Neural cell (in vitro differentiated cells): ENCODE results near the gene RNF4. TPM values are rescaled to one million over a fixed set of nuclear protein-coding genes. Genes with fewer than 3 reads are reported as not detected.

Source experiments
- H2AFZ ChIP-seq: fragments of 200-600, 300-800 bp; sonication (generic), shearing (Covaris generic); 2 replicates; pipeline ENCODE4 v1.6.0; 2014; ENCODE audit warnings: low read depth, mild to moderate bottlenecking, antibody characterized with exemption, low read length, moderate library complexity
- H3F3A ChIP-seq: fragments of 200-600 bp; shearing (Covaris generic); 2 replicates; pipeline ENCODE4 v1.6.1; 2016; ENCODE audit warnings: mild to moderate bottlenecking, moderate library complexity, mixed read lengths, antibody characterized with exemption, low read length; ENCODE audit not compliant: insufficient read depth, poor library complexity, severe bottlenecking
- H3K27ac ChIP-seq: fragments of 200-600, 300-800 bp; sonication (generic), shearing (Covaris generic); 2 replicates; pipeline ENCODE4 v1.5.1; 2014; ENCODE audit warnings: mild to moderate bottlenecking, low read length, moderate library complexity
- H3K27me3 ChIP-seq: fragments of 300-800, 200-600 bp; sonication (generic), shearing (Covaris generic); 2 replicates; pipeline ENCODE4 v1.6.0; 2014; ENCODE audit warnings: mild to moderate bottlenecking, low read depth, low read length, moderate library complexity; ENCODE audit not compliant: insufficient read depth
- H3K36me3 ChIP-seq: fragments of 300-800, 200-600 bp; sonication (generic), shearing (Covaris generic); 2 replicates; pipeline ENCODE4 v1.5.1; 2014; ENCODE audit warnings: mild to moderate bottlenecking, antibody characterized with exemption, low read length, moderate library complexity; ENCODE audit not compliant: insufficient read depth
- H3K4me2 ChIP-seq: fragments of 300-800, 200-600 bp; sonication (generic), shearing (Covaris generic); 2 replicates; pipeline ENCODE4 v1.6.0; 2014; ENCODE audit warnings: mild to moderate bottlenecking, low read length
- H3K4me3 ChIP-seq: fragments of 300-800, 200-600 bp; sonication (generic), shearing (Covaris generic); 2 replicates; pipeline ENCODE4 v1.5.1; 2014; ENCODE audit warnings: mild to moderate bottlenecking, low read length, moderate library complexity
- H3K79me2 ChIP-seq: fragments of 200-600 bp; shearing (Covaris generic); replicated peaks from 2 replicates; pipeline ENCODE4 v1.6.0; 2014; ENCODE audit warnings: mild to moderate bottlenecking, low read length, moderate library complexity; ENCODE audit not compliant: insufficient read depth
- H3K9ac ChIP-seq: fragments of 300-800, 200-600 bp; sonication (generic), shearing (Covaris generic); 2 replicates; pipeline ENCODE4 v1.6.1; 2016; ENCODE audit warnings: mild to moderate bottlenecking, low read length, mixed read lengths
- H3K9me2 ChIP-seq: fragments of 200-600 bp; shearing (Covaris generic); 2 replicates; pipeline ENCODE4 v1.6.1; 2016; ENCODE audit warnings: mild to moderate bottlenecking, low read length, mixed read lengths; ENCODE audit not compliant: insufficient read depth
- H3K9me3 ChIP-seq: fragments of 200-600, 300-800 bp; sonication (generic), shearing (Covaris generic); 2 replicates; pipeline ENCODE4 v1.6.1; 2016; ENCODE audit warnings: mild to moderate bottlenecking, mixed run types, low read length, moderate library complexity, mixed read lengths
- H4K20me1 ChIP-seq: fragments of 200-600 bp; shearing (Covaris generic); 2 replicates; pipeline ENCODE4 v1.6.1; 2016; ENCODE audit warnings: mild to moderate bottlenecking, mixed run types; ENCODE audit not compliant: insufficient read depth
- CTCF ChIP-seq: fragments of 450-650 bp; IDR thresholded peaks from 2 replicates; pipeline ENCODE4 v1.5.1; 2014; ENCODE audit warnings: antibody characterized with exemption, mild to moderate bottlenecking, moderate library complexity; ENCODE audit not compliant: poor library complexity, severe bottlenecking
- EP300 ChIP-seq: fragments of 450-650 bp; conservative IDR thresholded peaks from 2 replicates; pipeline ENCODE4 v1.6.1; 2014; ENCODE audit warnings: antibody characterized with exemption, mild to moderate bottlenecking, moderate library complexity; ENCODE audit not compliant: poor library complexity, severe bottlenecking
- EZH2 ChIP-seq: fragments of 200-600, 300-800 bp; shearing (Covaris generic), sonication (generic); IDR thresholded peaks from 2 replicates; pipeline ENCODE4 v1.6.1; 2014; ENCODE audit warnings: antibody characterized with exemption, low read length, borderline replicate concordance, mild to moderate bottlenecking; ENCODE audit not compliant: insufficient read depth, poor library complexity, severe bottlenecking
- MXI1 ChIP-seq: fragments of 450-650 bp; conservative IDR thresholded peaks from 2 replicates; pipeline ENCODE4 v1.6.1; 2014; ENCODE audit warnings: antibody characterized with exemption, mild to moderate bottlenecking; ENCODE audit not compliant: poor library complexity, severe bottlenecking
- POLR2AphosphoS5 ChIP-seq: IDR thresholded peaks from 2 replicates; pipeline ENCODE4 v1.6.1; 2012
- RAD21 ChIP-seq: fragments of 450-650 bp; conservative IDR thresholded peaks from 2 replicates; pipeline ENCODE4 v1.6.1; 2014; ENCODE audit warnings: antibody characterized with exemption, mild to moderate bottlenecking, moderate library complexity
- REST ChIP-seq: IDR thresholded peaks from 2 replicates; pipeline ENCODE4 v1.6.1; 2012; ENCODE audit warnings: borderline replicate concordance
- SMC3 ChIP-seq: fragments of 450-650 bp; conservative IDR thresholded peaks from 2 replicates; pipeline ENCODE4 v1.6.1; 2014; ENCODE audit warnings: antibody characterized with exemption, mild to moderate bottlenecking, moderate library complexity; ENCODE audit not compliant: poor library complexity
- TAF1 ChIP-seq: IDR thresholded peaks from 2 replicates; pipeline ENCODE4 v1.6.1; 2012; ENCODE audit warnings: low read depth
- polyA plus RNA-seq: library from polyadenylated mRNA; depleted of rRNA; stranded (reverse); fragments of >200 nt; gene quantifications from 2 replicates; pipeline ENCODE4 v1.2.3, GENCODE V29; 2014

The RNF4 gene
- polyA plus RNA-seq, 1 donor from 2014 or later, result 48.2 TPM

- peaks cover 15% of the 10 kb centered on the region for H4K20me1 ChIP-seq
- H3K9me2 ChIP-seq, result no peaks in the 10 kb centered on the region
- peaks cover 86% of the 10 kb centered on the region for H3K79me2 ChIP-seq
- H3K9ac ChIP-seq, result no peak overlapping the region
- H3K4me3 ChIP-seq, result no peak overlapping the region
- H3K27me3 ChIP-seq, result no peaks in the 10 kb centered on the region
- no peaks in the 10 kb centered on the region for H3F3A ChIP-seq
- no peaks in the 10 kb centered on the region for H3K9me3 ChIP-seq
- no peak overlapping the region for H3K27ac ChIP-seq
- no peak overlapping the region for H3K4me2 ChIP-seq
- no peak overlapping the region for H2AFZ ChIP-seq
- TF ChIP-seq RAD21 (no peak), SMC3 (no peak), CTCF (no peak), EZH2 (no peak), REST (no peak), POLR2AphosphoS5 (no peak), TAF1 (no peak), MXI1 (no peak), EP300 (no peak)
- no peaks in the 10 kb centered on the region for H3K36me3 ChIP-seq
Measured at GRCh38 chr4:2483237-2483636, 14.3 kb downstream of the RNF4 start.

GRCh38 chr4:2484185-2484584, 15.3 kb downstream of the RNF4 start:
- H3K9me2 ChIP-seq, result no peaks in the 10 kb centered on the region
- no peak overlapping the region for H2AFZ ChIP-seq
- no peaks in the 10 kb centered on the region for H3K9me3 ChIP-seq
- H3K27ac ChIP-seq, result no peak overlapping the region
- no peak overlapping the region for H3K4me3 ChIP-seq
- H3K4me2 ChIP-seq, result no peak overlapping the region
- no peak for TF ChIP-seq CTCF
- TF ChIP-seq EZH2, result no peak
- no peak for TF ChIP-seq EP300
- no peak for TF ChIP-seq RAD21
- no peak for TF ChIP-seq TAF1
- no peak for TF ChIP-seq SMC3
- H3K27me3 ChIP-seq, result no peaks in the 10 kb centered on the region
- peaks cover 84% of the 10 kb centered on the region for H3K79me2 ChIP-seq
- H3K9ac ChIP-seq, result no peak overlapping the region
- no peaks in the 10 kb centered on the region for H3K36me3 ChIP-seq
- peaks cover 11% of the 10 kb centered on the region for H4K20me1 ChIP-seq
- no peaks in the 10 kb centered on the region for H3F3A ChIP-seq
